Inflammatory macrophage treated with lipopolysaccharide for 1 hour (primary cell): ENCODE results near the gene SREK1IP1.

ENCODE experiments used
- DNase-seq, 2 donors: peaks; one replicate each; pipeline ENCODE4 v3.0.0-alpha.2; 2020 to 2022

SREK1IP1 gene

DNA sequence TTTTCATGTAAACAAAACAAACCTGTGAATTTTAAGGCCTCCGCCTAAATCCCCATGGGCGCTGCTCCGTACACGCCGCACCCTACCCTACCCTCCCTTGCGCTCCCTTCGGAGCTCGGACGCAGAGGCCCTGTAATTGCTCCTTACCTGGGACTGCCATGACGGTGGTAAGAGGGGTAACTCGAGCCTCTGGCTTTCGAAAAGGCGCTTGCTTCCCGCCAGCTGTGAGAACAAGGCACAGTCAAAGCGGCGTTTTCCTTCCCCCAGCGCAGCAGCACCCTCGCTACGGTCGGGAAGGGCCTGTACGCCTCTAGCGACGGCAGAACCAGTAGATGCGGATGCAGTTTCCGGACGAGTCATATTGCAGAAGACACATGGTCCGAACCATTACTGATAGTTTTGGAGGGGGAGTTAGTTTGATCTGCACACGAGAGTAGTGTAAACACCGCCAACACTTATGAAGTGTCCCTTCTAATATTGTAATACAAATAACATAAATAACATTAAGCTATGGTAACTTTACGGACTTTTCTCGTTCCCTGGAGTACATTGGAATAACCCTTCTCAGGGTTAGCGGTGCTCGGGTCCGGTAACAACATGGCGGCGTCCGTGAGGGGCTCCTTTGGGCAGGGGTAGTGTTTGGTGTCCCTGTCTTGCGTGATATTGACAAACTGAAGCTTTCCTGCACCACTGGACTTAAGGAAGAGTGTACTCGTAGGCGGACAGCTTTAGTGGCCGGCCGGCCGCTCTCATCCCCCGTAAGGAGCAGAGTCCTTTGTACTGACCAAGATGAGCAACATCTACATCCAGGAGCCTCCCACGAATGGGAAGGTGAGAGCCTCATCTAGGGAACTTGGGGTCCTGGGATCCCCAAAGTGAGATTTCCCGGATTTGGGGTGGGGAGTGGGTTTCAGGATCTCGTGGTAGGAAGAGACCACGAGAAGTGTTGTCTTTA, at the start of gene SREK1IP1, which contains the start of gene CWC27:
Gene SREK1IP1, minus strand, starts transcription at position 334 of the 955 bp plus-strand sequence. Its CDS starts 174 bp downstream, at position 160.
Gene CWC27, plus strand, starts transcription at position 573 of the 955 bp plus-strand sequence. Its CDS starts 217 bp downstream, at position 790.
- peak; percentile 84 to 90 for DNase-seq

GRCh38 chr5:64818245-64818644, 49.8 kb upstream of the SREK1IP1 start:
- DNase-seq: no peak

DNA sequence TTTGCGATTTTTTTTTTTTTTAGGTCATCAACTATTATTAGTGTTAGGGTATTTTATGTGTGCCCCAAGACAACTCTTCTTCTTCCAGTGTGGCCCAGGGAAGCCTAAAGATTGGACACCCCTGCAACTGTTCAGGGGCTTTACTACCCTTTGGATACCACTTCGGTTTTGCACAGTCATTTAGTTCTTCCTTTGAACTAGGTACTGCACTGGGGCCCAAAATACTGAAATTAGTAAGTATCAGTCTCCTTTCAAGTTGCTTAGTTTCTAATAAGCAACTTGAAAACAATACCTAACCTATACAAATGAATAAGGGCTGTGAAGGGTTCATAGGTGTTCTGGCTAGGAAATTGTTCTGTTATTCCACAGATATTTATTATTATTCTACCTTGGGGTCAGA, 45.6 kb upstream of the SREK1IP1 start:
- DNase-seq: no peak

GRCh38 chr5:64811050-64811640, 42.7 kb upstream of the SREK1IP1 start:
- DNase-seq: peak; percentile 51 to 79

- DNase-seq: no peak
Observed at GRCh38 chr5:64807520-64807919, 39.0 kb upstream of the SREK1IP1 start.

- no peak for DNase-seq
Observed at GRCh38 chr5:64806537-64806936, 38.0 kb upstream of the SREK1IP1 start.

DNA sequence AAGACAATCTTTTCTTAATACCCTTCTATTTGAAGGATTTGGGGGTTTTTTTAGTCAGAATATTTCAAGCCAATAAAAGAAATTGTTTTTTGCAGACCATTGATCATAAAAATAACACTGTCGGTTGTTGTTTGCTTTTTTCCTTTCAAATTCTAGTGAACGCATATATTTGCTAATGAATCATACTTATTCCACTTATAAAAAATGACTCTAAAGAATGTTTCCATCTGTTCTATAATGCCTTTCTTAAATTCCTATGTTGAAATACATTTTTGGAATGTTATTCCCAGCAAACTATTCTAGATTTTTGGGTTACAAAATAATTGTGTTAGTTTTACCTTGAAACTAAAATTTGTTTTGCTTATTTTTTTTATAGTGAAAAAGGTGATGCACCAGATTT, 32.4 kb upstream of the SREK1IP1 start:
- DNase-seq: no peak

DNA sequence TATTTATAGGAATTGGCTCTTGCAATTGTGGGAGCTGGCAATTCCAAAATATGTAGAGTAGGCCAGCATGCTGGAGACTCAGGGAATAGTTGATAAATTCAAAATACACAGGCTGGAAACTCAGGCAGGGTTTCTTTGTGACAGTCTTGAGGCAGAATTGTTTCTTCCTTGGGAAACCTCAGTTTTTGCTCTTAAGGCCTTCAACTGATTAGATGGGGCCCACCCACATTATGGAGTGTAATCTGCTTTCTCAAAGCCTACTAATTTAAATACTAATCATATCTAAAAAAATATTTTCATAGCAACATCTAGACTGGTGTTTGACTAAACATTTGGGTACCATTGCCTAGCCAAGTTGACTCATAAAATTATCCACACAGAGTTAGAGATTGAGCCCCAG, 27.8 kb upstream of the SREK1IP1 start:
- DNase-seq: no peak

GRCh38 chr5:64794053-64794770, 25.7 kb upstream of the SREK1IP1 start:
- DNase-seq: peak; percentile 20 to 47

DNA sequence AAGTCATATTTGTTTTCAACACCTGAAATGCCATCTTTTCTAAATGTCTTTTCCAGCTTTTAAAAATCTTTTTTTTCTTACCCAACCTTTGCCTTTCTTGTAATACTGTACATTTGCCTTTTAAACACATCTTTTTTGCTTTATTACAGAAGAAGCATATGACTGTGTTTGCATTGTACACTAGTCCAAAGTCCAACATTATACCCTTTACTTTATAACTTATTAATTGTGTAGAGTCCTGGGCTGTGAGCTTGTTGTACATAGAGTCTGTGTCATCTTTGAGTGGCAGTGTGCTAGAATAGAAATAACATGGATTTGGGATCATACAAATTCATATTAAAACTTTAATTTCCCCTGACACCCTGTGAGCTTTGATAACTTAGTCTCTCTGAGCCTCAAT, 24.0 kb upstream of the SREK1IP1 start:
- no peak for DNase-seq

DNA sequence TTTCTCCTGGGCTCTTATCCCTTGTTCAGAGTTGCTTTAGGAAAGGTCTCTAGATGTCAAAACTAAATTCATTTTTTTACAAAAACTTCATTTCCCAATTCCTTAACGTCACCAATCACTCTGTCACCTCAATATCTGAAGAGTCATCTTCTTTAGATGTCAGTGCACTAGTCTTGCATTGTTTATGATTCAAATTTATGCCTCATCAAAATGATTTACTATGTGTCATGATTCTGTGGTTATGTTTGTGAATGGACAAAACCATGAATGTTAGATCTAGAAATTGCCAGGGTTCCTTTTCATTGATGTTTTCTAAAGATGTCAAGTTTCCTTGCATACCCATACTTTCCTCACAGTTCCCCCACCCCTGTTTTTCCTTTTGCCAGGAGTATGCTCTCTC, 21.7 kb upstream of the SREK1IP1 start:
- DNase-seq: no peak

- no peak for DNase-seq
Observed at GRCh38 chr5:64789457-64789856, 21.0 kb upstream of the SREK1IP1 start.

DNA sequence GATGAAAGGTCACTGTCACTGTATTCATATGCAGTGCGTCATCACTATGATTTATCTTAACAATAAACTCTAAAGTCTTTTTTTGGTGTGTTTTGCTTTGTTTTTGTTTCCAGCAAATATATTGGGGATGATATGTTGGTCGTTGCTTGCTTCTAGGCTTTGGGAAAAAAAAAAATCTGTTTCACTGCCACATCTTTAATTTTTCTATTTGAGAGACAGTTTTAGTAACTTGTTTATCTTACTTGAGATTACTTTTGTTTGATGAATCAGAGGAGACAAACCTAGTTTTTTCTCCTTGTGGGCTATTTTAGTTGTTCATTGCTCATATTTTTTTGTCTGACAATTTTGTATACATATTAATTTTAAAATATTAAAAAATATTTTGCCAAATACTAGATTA, 19.7 kb upstream of the SREK1IP1 start:
- no peak for DNase-seq

DNA sequence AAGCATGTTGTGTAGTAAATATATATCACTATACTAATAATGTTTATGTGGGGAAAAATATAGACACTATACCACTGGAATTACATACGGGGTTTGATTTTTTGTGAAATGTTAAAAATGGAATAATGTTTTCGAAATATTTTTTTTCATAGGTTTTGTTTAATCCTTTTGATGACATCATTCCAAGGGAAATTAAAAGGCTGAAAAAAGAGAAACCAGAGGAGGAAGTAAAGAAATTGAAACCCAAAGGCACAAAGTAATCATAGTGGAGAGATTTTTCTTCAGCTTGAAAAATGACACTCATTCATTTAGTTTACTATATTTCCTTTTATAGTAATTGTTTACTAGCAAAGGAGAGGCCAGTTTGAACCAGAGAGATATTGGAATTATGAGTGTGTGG, 17.9 kb upstream of the SREK1IP1 start:
- peak; percentile 12 to 35 for DNase-seq

- peak; percentile 53 to 91 for DNase-seq
Observed at GRCh38 chr5:64784451-64785025, 16.0 kb upstream of the SREK1IP1 start.

- DNase-seq: peak; percentile 50 to 65
Observed at GRCh38 chr5:64775291-64775690, 6.8 kb upstream of the SREK1IP1 start.

- DNase-seq: no peak
Observed at GRCh38 chr5:64773533-64773932, 5.0 kb upstream of the SREK1IP1 start.

DNA sequence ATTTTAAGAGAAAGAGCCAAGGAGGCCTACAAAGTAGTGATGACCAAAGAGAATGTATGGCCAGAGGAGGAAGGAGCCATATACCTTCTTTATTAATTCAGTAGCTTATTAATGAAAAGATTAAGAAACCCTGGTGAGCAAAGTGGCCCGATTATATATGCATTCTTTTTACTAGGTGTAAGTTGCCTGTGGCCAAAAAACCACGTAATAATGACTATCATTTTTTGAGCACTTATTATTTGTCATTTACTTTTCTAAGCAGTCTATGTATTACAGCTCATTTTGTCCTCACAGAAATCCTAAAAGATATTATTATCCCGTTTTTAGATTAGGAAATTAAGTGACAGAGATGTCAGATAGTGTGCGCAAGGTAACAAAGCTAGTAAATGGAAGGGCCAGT, 3.2 kb upstream of the SREK1IP1 start:
- no peak for DNase-seq

DNA sequence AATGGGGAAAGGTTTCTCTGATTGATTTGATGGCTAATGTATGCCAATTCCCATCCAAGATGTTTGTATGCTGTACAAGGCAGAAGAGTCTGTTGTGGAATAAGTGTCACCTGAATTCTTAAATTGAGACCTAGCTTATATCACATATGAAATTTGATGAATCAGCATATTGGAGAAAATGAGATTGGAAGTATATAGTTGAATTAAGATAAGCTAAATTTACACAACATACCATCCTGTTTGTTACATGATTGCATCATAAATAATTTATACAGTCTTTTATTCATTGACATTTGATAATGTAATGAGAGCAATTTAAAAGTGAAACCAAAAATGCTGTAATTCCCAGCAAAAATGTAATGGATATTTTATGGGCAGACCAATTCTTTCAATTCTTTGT, 1.4 kb upstream of the SREK1IP1 start:
- no peak for DNase-seq

DNA sequence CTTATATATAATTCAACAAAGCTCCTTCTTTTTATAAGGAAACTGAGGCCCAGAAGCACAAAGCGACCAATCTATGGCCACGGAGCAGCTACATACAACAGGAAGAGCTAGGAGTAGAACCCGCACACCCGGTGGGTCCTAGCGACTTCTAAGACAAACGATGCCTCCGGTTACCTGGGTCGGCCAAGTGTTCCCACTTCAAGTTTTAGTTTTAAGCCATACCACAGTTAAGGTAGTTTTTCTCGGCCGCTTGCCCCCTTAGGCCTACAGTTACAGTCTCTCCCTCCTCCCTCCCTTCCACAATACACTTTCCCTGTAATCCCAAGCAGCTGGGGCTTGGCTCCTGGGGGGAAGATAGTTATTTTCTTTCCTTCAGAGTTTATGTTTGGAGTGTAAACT, 533 bp downstream of the SREK1IP1 start:
- DNase-seq: no peak

DNA sequence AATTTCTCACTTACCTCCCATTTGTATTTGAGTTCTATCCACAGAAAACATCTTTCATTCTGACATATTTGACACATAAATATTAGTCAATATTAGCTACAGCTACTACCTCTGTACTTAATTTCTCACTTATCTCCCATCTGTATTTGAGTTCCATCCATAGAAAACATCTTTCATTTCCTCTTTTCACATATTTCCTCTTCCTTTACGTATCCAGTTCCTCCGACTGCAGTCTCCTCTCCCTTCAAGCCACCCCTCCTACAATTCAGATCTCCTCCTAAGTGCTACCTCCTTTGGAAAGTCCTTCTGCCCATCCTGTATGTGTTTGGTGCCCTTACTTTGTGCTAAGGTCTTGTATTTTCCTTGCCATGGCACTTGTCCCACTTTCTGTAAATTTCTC, 1.6 kb downstream of the SREK1IP1 start:
- DNase-seq: peak; percentile 27 to 31

DNA sequence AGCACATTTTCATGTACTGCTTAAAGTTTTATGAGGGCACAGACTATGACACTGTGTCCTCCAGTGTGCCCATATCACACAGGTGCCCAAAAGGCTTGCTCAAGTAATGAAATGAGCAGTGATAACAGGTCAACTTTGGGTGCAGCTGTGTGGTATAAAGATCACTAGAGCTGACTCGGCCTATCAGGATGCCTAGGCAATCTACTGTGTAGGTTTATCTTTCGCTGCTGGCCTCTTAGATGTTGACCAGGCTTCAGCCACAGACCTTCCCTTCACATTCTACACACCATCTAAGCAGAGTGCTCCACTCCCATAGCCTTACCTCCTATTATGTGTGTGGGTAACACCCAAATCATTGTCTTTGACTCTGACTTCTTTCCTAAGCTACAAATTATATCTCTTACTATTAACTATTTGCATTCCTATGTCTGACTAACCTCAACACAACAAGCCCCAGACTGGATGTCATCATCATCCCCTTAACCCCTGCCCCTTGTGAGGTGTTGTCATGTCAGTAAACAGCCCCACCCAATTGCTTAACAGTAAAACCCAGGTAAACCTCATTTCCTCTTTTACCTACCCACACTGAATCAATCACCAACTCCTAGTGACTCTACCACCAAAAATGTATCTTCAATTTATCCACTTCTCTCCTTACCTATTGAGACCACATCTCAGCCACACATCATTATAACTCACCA, 2.5 kb downstream of the SREK1IP1 start:
- DNase-seq: no peak
